ENCODE results near the gene PLEKHM2.

PLEKHM2 gene

DNA sequence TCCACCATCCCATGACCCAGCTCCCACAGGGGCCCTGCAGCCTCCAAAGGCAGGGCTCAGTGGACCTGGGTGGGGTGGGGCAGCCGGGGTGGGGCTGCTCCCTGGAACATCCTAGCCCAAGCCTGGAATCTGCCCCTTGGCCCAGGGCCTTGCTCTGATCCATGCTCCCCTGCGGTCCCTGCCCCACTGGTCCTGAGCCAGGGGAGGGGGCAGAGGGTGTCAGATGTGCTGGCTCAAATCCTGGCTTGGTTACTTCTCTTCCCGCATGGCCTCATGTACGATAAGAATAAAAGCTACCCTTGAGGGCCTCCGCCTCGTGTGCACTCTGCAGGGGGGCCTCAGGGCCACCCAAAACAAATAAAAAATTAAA, 52.8 kb downstream of the PLEKHM2 start:
- Histone ChIP-seq H3K36me3 (ENCODE audit: low read depth) (peaks cover 9% of the 10 kb centered on the region), H3K27me3 (ENCODE audit: insufficient read depth, poor library complexity, severe bottlenecking) (no peaks in the 10 kb centered on the region), H3K4me1 (ENCODE audit: insufficient read depth, poor library complexity, severe bottlenecking) (no peaks in the 10 kb centered on the region), H3K27ac (ENCODE audit: poor library complexity, severe bottlenecking) (no peak overlapping the region), H3K4me3 (ENCODE audit: severe bottlenecking) (no peak overlapping the region), H3K9me3 (ENCODE audit: severe bottlenecking) (no peaks in the 10 kb centered on the region)
- DNase-seq (ENCODE audit: low spot score) (no peak), ATAC-seq (ENCODE audit: low read depth) (no peak)
- no peak for TF ChIP-seq CTCF (IDR thresholded peaks at IDR 0.05; ENCODE audit: poor library complexity, severe bottlenecking)

DNA sequence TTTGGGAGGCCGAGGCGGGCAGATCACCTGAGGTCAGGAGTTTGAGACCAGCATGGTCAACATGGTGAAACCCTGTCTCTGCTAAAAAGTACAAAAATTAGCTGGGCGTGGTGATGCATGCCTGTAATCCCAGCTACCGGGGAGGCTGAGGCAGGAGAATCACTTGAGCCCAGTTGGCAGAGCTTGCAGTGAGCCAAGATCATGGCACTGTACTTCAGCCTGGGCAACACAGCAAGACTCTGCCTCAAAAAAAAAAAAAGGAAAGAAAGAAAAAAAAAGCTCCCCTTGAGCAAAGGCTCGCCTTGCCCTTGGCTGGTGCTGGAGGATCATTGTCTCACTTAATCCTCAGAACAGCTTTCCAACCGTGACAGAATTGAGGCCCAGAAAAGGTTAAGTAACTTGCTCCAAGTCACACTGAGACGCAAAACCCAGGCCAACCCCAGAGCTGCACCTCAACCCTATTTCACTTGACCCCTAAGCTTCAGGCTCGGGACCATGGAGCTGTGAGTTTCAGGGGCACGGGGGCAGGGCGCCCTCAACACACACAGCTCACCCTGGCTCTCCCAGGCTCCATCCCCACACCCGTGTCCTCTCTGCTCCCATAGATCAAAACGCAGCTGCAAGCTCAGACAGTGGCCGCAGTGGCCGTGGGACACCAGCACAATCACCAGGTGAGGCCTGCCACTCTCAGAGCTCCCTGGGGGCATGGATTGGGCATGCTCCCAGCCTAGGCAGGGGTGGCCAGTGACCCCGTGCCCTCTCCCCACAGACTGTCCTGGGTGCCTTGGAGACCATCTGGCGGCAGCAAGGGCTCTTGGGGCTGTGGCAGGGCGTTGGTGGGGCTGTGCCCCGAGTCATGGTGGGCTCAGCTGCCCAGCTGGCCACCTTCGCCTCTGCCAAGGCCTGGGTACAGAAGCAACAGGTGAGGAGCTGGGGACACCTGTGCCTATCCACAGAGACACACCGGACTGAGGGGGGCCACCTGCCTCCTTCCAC, 53.5 kb downstream of the PLEKHM2 start:
- H3K4me3 ChIP-seq (ENCODE audit: severe bottlenecking) = no peak overlapping the region
- peaks cover 9% of the 10 kb centered on the region for H3K36me3 ChIP-seq (ENCODE audit: low read depth)
- peak; percentile 48 for DNase-seq (ENCODE audit: low spot score)
- no peaks in the 10 kb centered on the region for H3K4me1 ChIP-seq (ENCODE audit: insufficient read depth, poor library complexity, severe bottlenecking)
- no peak overlapping the region for H3K27ac ChIP-seq (ENCODE audit: poor library complexity, severe bottlenecking)
- TF ChIP-seq CTCF (IDR thresholded peaks at IDR 0.05; ENCODE audit: poor library complexity, severe bottlenecking) = no peak
- ATAC-seq (ENCODE audit: low read depth) = no peak
- H3K9me3 ChIP-seq (ENCODE audit: severe bottlenecking) = no peaks in the 10 kb centered on the region
- H3K27me3 ChIP-seq (ENCODE audit: insufficient read depth, poor library complexity, severe bottlenecking) = no peaks in the 10 kb centered on the region

DNA sequence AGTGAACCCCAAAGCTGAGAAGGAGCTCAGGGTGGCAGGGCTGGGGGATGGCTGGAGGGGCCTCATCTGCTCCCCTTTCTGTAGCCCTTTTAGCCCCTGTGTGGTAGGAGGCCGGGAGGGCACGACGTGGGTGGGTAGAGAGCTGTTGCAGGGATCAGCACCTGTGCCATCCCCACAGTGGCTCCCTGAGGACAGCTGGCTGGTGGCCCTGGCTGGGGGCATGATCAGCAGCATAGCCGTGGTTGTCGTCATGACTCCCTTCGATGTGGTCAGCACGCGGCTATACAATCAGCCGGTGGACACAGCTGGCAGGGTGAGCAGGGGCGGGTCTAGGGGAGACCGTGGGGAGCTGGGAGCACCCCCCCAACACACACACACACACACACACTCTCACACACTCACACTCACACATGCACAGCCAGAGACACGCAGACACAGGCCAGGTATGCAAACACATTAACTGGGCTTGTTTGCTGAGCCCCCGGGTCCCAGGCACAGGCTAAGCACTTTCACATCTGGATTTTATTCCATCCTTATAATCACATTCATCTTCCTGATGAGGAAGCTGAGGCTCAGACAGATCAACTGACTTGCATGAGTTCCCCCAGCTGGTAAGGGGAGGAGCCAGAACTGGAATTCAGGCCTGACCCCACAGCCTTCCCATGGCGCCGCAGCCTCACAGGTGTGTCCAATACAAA, 54.4 kb downstream of the PLEKHM2 start:
- Histone ChIP-seq H3K27ac (ENCODE audit: poor library complexity, severe bottlenecking) (no peak overlapping the region), H3K27me3 (ENCODE audit: insufficient read depth, poor library complexity, severe bottlenecking) (no peaks in the 10 kb centered on the region), H3K9me3 (ENCODE audit: severe bottlenecking) (no peaks in the 10 kb centered on the region), H3K4me3 (ENCODE audit: severe bottlenecking) (no peak overlapping the region), H3K4me1 (ENCODE audit: insufficient read depth, poor library complexity, severe bottlenecking) (no peaks in the 10 kb centered on the region), H3K36me3 (ENCODE audit: low read depth) (peaks cover 9% of the 10 kb centered on the region)
- DNase-seq (ENCODE audit: low spot score) = no peak
- no peak for ATAC-seq (ENCODE audit: low read depth)
- no peak for TF ChIP-seq CTCF (IDR thresholded peaks at IDR 0.05; ENCODE audit: poor library complexity, severe bottlenecking)

GRCh38 chr1:15739259-15739658, 55.1 kb downstream of the PLEKHM2 start:
- H3K27ac ChIP-seq (ENCODE audit: poor library complexity, severe bottlenecking) = no peak overlapping the region
- TF ChIP-seq CTCF (IDR thresholded peaks at IDR 0.05; ENCODE audit: poor library complexity, severe bottlenecking) = no peak
- no peak for ATAC-seq (ENCODE audit: low read depth)
- H3K4me1 ChIP-seq (ENCODE audit: insufficient read depth, poor library complexity, severe bottlenecking) = no peaks in the 10 kb centered on the region
- H3K27me3 ChIP-seq (ENCODE audit: insufficient read depth, poor library complexity, severe bottlenecking) = no peaks in the 10 kb centered on the region
- no peak for DNase-seq (ENCODE audit: low spot score)
- no peaks in the 10 kb centered on the region for H3K9me3 ChIP-seq (ENCODE audit: severe bottlenecking)
- H3K36me3 ChIP-seq (ENCODE audit: low read depth) = peaks cover 2% of the 10 kb centered on the region; the same call in 1 of the 2 replicates
- no peak overlapping the region for H3K4me3 ChIP-seq (ENCODE audit: severe bottlenecking)
